Calu3 (cell line): ENCODE results near the gene CDRT15. TPM values are rescaled to one million over a fixed set of nuclear protein-coding genes. Genes with fewer than 3 reads are reported as not detected.

ENCODE experiments used
- BruUV-seq: library from RNA; stranded (reverse); fragments of 400-500 nt; replicated peaks from 2 replicates; lab custom pipeline; 2021; lab: Mats Ljungman, UMichigan
- CTCF ChIA-PET: fragments of 300-600 bp; sonication (Branson Sonifier 250); formaldehyde crosslinking; loops from one replicate; lab custom pipeline; 2022; ENCODE audit warnings: antibody characterized with exemption; lab: Charles Lee
- DNase-seq: peaks from one replicate; pipeline ENCODE4 v3.0.0; 2022
- H3K27ac Mint-ChIP-seq: one replicate; pipeline ENCODE4 v1.8.0; 2022; ENCODE audit warnings: mixed read lengths; ENCODE audit not compliant: unreplicated experiment
- H3K27me3 Mint-ChIP-seq: one replicate; pipeline ENCODE4 v1.8.0; 2022; ENCODE audit warnings: mixed read lengths; ENCODE audit not compliant: unreplicated experiment
- H3K36me3 Mint-ChIP-seq: one replicate; pipeline ENCODE4 v1.8.0; 2022; ENCODE audit warnings: mild to moderate bottlenecking, moderate library complexity, mixed read lengths; ENCODE audit not compliant: insufficient read depth, unreplicated experiment
- H3K4me1 Mint-ChIP-seq: one replicate; pipeline ENCODE4 v1.8.0; 2022; ENCODE audit warnings: mild to moderate bottlenecking, low read depth, mixed read lengths; ENCODE audit not compliant: unreplicated experiment
- H3K4me3 Mint-ChIP-seq: one replicate; pipeline ENCODE4 v1.8.0; 2022; ENCODE audit warnings: mild to moderate bottlenecking, low read depth, moderate library complexity, mixed read lengths; ENCODE audit not compliant: unreplicated experiment
- H3K9me3 Mint-ChIP-seq: one replicate; pipeline ENCODE4 v1.8.0; 2022; ENCODE audit warnings: low read depth, mixed read lengths; ENCODE audit not compliant: unreplicated experiment
- CTCF ChIP-seq: fragments of 200-600 bp; IDR thresholded peaks from one replicate; pipeline ENCODE4 v1.8.0; 2022; ENCODE audit warnings: antibody characterized with exemption; ENCODE audit not compliant: unreplicated experiment
- intact Hi-C: fragments of 100-400 bp; cut with micrococcal nuclease; formaldehyde crosslinking; loops from one replicate; pipeline ENCODE4 v1.10.0; 2022; ENCODE audit not compliant: unreplicated experiment
- total RNA-seq: library from RNA; stranded (reverse); gene quantifications from 2 replicates; pipeline ENCODE4 v1.2.3, GENCODE V29; 2022

The CDRT15 gene
- total RNA-seq, 1 experiment from 2014 or later = not detected

DNA sequence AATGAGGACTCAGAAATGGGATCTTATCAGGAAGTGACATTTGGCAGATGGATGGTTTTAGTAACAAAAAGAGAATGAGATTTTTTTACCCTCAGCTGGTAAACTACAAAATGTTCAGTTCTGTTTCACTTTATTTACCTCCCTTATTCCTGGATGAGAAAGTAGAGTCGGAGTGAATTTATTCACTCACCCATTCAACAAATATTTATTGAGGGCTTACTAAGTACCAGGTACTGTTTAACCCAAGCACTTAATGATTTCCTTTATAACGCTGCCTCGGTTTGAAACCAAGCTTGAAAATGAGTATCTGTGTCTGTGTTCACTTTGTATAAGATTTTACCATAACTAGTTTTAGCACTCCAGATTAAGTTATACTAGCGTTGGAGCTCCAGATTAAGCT, 38.1 kb downstream of the CDRT15 start:
- Mint-ChIP-seq H3K4me1 (peaks cover 21% of the 10 kb centered on the region), H3K27ac (no peak overlapping the region), H3K9me3 (no peaks in the 10 kb centered on the region), H3K36me3 (peaks cover 10% of the 10 kb centered on the region), H3K4me3 (no peak overlapping the region), H3K27me3 (no peaks in the 10 kb centered on the region)
- intact Hi-C loops = no loop called here
- no peak for TF ChIP-seq CTCF
- no TSS peak for BruUV-seq
- DNase-seq = no peak
- CTCF ChIA-PET = no interaction called here

GRCh38 chr17:14198013-14198412, 38.6 kb downstream of the CDRT15 start:
- Mint-ChIP-seq H3K36me3 (peaks cover 10% of the 10 kb centered on the region), H3K4me3 (no peak overlapping the region), H3K4me1 (peaks cover 17% of the 10 kb centered on the region), H3K27me3 (no peaks in the 10 kb centered on the region), H3K9me3 (no peaks in the 10 kb centered on the region), H3K27ac (no peak overlapping the region)
- CTCF ChIA-PET = no interaction called here
- intact Hi-C loops = no loop called here
- no peak for TF ChIP-seq CTCF
- no peak for DNase-seq
- BruUV-seq = no TSS peak

DNA sequence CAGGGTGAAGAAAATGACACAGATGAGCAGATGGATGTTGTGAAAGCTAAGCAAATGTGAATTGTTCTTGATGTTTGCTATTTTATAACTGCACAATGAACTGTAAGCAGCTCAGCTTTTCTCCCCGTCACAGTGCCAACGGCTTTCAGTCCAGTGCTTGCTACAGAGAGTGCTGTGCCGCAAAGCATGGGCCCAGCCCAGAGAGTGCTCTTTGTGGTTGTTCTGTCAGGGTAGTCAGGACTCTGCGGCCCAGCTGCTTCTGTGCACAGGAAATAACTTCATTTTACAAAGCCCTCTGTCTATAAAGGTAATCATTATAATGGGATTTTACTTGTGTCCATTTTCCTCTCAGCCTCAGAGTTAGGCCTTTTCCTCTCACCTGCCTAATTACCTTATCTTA, 39.1 kb downstream of the CDRT15 start:
- CTCF ChIA-PET = no interaction called here
- Mint-ChIP-seq H3K4me3 (no peak overlapping the region), H3K9me3 (no peaks in the 10 kb centered on the region), H3K27me3 (no peaks in the 10 kb centered on the region), H3K4me1 (peaks cover 17% of the 10 kb centered on the region), H3K36me3 (peaks cover 7% of the 10 kb centered on the region), H3K27ac (no peak overlapping the region)
- TF ChIP-seq CTCF = no peak
- no TSS peak for BruUV-seq
- DNase-seq = no peak
- intact Hi-C loops = no loop called here

- no peaks in the 10 kb centered on the region for H3K27me3 Mint-ChIP-seq
- CTCF ChIA-PET = no interaction called here
- intact Hi-C loops = no loop called here
- peaks cover 16% of the 10 kb centered on the region for H3K4me1 Mint-ChIP-seq
- H3K4me3 Mint-ChIP-seq = no peak overlapping the region
- H3K36me3 Mint-ChIP-seq = peaks cover 5% of the 10 kb centered on the region
- no peaks in the 10 kb centered on the region for H3K9me3 Mint-ChIP-seq
- no peak overlapping the region for H3K27ac Mint-ChIP-seq
- BruUV-seq = no TSS peak
- no peak for TF ChIP-seq CTCF
- DNase-seq = no peak
These were observed 39.6 kb downstream of the CDRT15 start for GRCh38 chr17:14197057-14197456.
